OCI-LY7 (cell line): Measurements from ENCODE around the gene BTG4.

Experiments used
- CTCF ChIP-seq: fragments of 200-600 bp; sonication (generic); conservative IDR thresholded peaks from 2 replicates; pipeline ENCODE4 v1.5.1; 2014; ENCODE audit warnings: mild to moderate bottlenecking, antibody characterized with exemption, low read length, moderate library complexity, mixed read lengths
- EZH2phosphoT487 ChIP-seq: fragments of 200-600 bp; sonication (generic); IDR thresholded peaks from 2 replicates; pipeline ENCODE4 v1.6.1; 2018; ENCODE audit warnings: low read depth, borderline replicate concordance, mild to moderate bottlenecking, mixed run types, antibody characterized with exemption, low read length, moderate library complexity, mixed read lengths

GRCh38 chr11:111460856-111461255 is 51.3 kb downstream of the BTG4 start:
- TF ChIP-seq EZH2phosphoT487 (no peak), CTCF (no peak)
